Measurements from ENCODE around the gene DEFB126. TPM values are rescaled to one million over a fixed set of nuclear protein-coding genes. Genes with fewer than 3 reads are reported as not detected.

Gene DEFB126
- total RNA-seq (2022; extraction: Qiagen RNA extraction): not detected in 5 replicates

GRCh38 chr20:142290-142689, at the start of gene DEFB126:
TSS of gene DEFB126 (plus strand) at chr20:142590. CDS start at chr20:142629, 39 bp downstream.

GRCh38 chr20:157154-157553, 14.8 kb downstream of the DEFB126 start, which contains the start of gene DEFB127:
TSS of gene DEFB127 (plus strand) at chr20:157454. CDS start at chr20:157545, 91 bp downstream.

GRCh38 chr20:189611-190010, 47.2 kb downstream of the DEFB126 start, which contains the start of gene DEFB128:
TSS of gene DEFB128 (minus strand) at chr20:189711. CDS start at chr20:189623, 88 bp downstream.

Other genes starting within 250 kb of the DEFB126 start
- gene DEFB125, start 54.9 kb upstream of the DEFB126 start, total RNA-seq (2022; extraction: Qiagen RNA extraction): not detected in 5 replicates
- gene DEFB127, start 14.9 kb downstream of the DEFB126 start, total RNA-seq (2022; extraction: Qiagen RNA extraction): not detected in 5 replicates
- not detected in 5 replicates for gene DEFB128, start 47.1 kb downstream of the DEFB126 start, total RNA-seq (2022; extraction: Qiagen RNA extraction)
- not detected in 5 replicates for gene DEFB129, start 84.7 kb downstream of the DEFB126 start, total RNA-seq (2022; extraction: Qiagen RNA extraction)
- gene DEFB132, start 115.1 kb downstream of the DEFB126 start, total RNA-seq (2022; extraction: Qiagen RNA extraction): not detected in 5 replicates
- gene C20orf96, start 148.2 kb downstream of the DEFB126 start, total RNA-seq (2022; extraction: Qiagen RNA extraction): 10.4 to 11.9 TPM (median 11.2 TPM) in 5 replicates
- gene ZCCHC3, start 155.0 kb downstream of the DEFB126 start, total RNA-seq (2022; extraction: Qiagen RNA extraction): 16.6 to 23.7 TPM (median 20.4 TPM) in 5 replicates
- gene SOX12, start 183.0 kb downstream of the DEFB126 start, total RNA-seq (2022; extraction: Qiagen RNA extraction): 18.4 to 29.9 TPM (median 29.6 TPM) in 5 replicates
- gene NRSN2, start 204.5 kb downstream of the DEFB126 start, total RNA-seq (2022; extraction: Qiagen RNA extraction): 50.4 to 69.1 TPM (median 64.2 TPM) in 5 replicates
- 43.0 to 53.8 TPM (median 50.7 TPM) in 5 replicates for gene TRIB3, start 238.2 kb downstream of the DEFB126 start, total RNA-seq (2022; extraction: Qiagen RNA extraction)